Heart right ventricle (tissue), 16 donors: Measurements from ENCODE around the gene DPH2. TPM values are rescaled to one million over a fixed set of nuclear protein-coding genes. Genes with fewer than 3 reads are reported as not detected.
A peak's percentile ranks its signal among the peaks of the same experiment; 100 is the strongest.

Experiments
- ATAC-seq, 8 donors: fragments of 200-7000 bp; cut with Tn5 transposase; one replicate each; pipeline ENCODE4 v1.9.1; 2020; ENCODE audit warnings: mild to moderate bottlenecking in 8 of 8, moderate library complexity in 8 of 8, moderate number of reproducible peaks in 1 of 8
- DNase-seq, 2 donors: peaks; one replicate each; pipeline ENCODE4 v3.0.0-alpha.2; 2020
- H3K27ac ChIP-seq, 10 donors: fragments of 200-600 bp; sonication (generic) in 2 of 10; one replicate each; pipeline versions ENCODE4 v1.5.0 to v1.8.0; 2020 to 2022; ENCODE audit warnings: mild to moderate bottlenecking in 3 of 10
- H3K27me3 ChIP-seq, 7 donors: fragments of 200-600 bp; one replicate each; pipeline ENCODE4 v1.8.0; 2021 to 2022; ENCODE audit warnings: mild to moderate bottlenecking in 2 of 7
- H3K36me3 ChIP-seq, 9 donors: fragments of 200-600 bp; sonication (generic) in 1 of 9; one replicate each; pipeline versions ENCODE4 v1.5.0 to v1.8.0; 2020 to 2022; ENCODE audit warnings: mild to moderate bottlenecking in 2 of 9
- H3K4me1 ChIP-seq, 9 donors: fragments of 200-600 bp; sonication (generic) in 1 of 9; one replicate each; pipeline versions ENCODE4 v1.5.0 to v1.8.0; 2020 to 2022; ENCODE audit warnings: mild to moderate bottlenecking in 4 of 9
- H3K4me3 ChIP-seq, 10 donors: fragments of 200-600 bp; sonication (generic) in 2 of 10; one replicate each; pipeline versions ENCODE4 v1.5.0 to v1.8.0; 2020 to 2022; ENCODE audit warnings: mild to moderate bottlenecking in 7 of 10, moderate library complexity in 2 of 10
- H3K9me3 ChIP-seq, 11 donors: fragments of 200-600 bp in 10 of 11; sonication (generic) in 2 of 11; one replicate each; pipeline versions ENCODE4 v1.5.0 to v1.8.0; 2013 to 2022; ENCODE audit warnings: mild to moderate bottlenecking in 2 of 11, control low read depth in 1 of 11, moderate library complexity in 1 of 11
- CTCF ChIP-seq, 9 donors: fragments of 200-600 bp; sonication (generic) in 2 of 9; IDR thresholded peaks; one replicate each; pipeline versions ENCODE4 v1.5.0 to v1.8.0; 2021 to 2022; ENCODE audit warnings: antibody characterized with exemption in 9 of 9, mild to moderate bottlenecking in 5 of 9, moderate library complexity in 1 of 9
- WGBS, 2 donors: extraction: QIAGEN DNeasy Blood & Tissue Kit; methylation state at CpG; one replicate each; pipeline ENCODE4 v1.1.7; 2013; ENCODE audit warnings: inconsistent platforms in 1 of 2; 5-methylcytosine and 5-hydroxymethylcytosine counted together
- intact Hi-C, 10 donors: fragments of 100-400 bp; cut with DNase I; formaldehyde crosslinking; loops; one replicate each; pipeline versions ENCODE4 v1.11.1 to v1.14.2; 2022
- polyA plus RNA-seq, 2 donors: library from polyadenylated mRNA; stranded (reverse); fragments of 200-250 nt; gene quantifications; one replicate each; pipeline ENCODE4 v1.2.3, GENCODE V29; 2013
- total RNA-seq, 10 donors: library from RNA; stranded (reverse); fragmentation: NEBNext Ultra II Directional in 3 of 10; extraction: Animal tissue kit (Norgen Biotek cat#: 25700) in 3 of 10; gene quantifications; one replicate each; pipeline versions ENCODE4 v1.2.1 to v1.2.4, GENCODE V29; 2021 to 2023
- donor health status: Arrhythmogenic right ventricular cardiomyopathy.
- donor health status: ischemic (EF 13 %, LVEDD 7.1; RV severe dilation, severe dysfunction).
- donor health status: healthy with polysubstance abuse.
- donor health status: DM: no; HTN: yes; CAD: no.
- donor health status: DM: no; HTN: no; CAD: no.
- donor health status: ischemic (EF 25% LVEDD 6.9; RV normal size, moderate dysfunction).
- donor health status: ischemic (EF 25% LVEDD 5.7; RV mildly dilated, moderate dysfunction).
- donor health status: healthy.
- donor health status: DM: yes; HTN: yes; CAD: no.
- donor health status: Ischemic cardiomyopathy.
- donor health status: ischemic (EF 35%, LVEDD 5.7; RV mildly dilated, moderate dysfunction).
- donor health status: nonischemic (EF 11% LVEDD 7.7; RV severe dilation, severe dysfunction).
- donor health status: DM: yes; HTN: yes; CAD: no.
- donor health status: PGD.
- donor health status: ischemic (EF 29% LVEDD 5.4; RV normal size, mild dysfunction).
- donor health status: nonischemic (EF 23%, LVEDD 6.1; RV moderate dilation, normal function).

The DPH2 gene
- total and polyA plus RNA-seq, 12 donors, result 9.4 to 33.7 (median 14.3) TPM

GRCh38 chr1:43986712-43987111, 16.9 kb downstream of the DPH2 start:
- DNase-seq (no peak), ATAC-seq (no peak)
- Histone ChIP-seq H3K4me3 (no peak overlapping the region), H3K36me3 (peaks cover 0 to 17% (median 0%) of the 10 kb centered on the region in 9 donors), H3K27ac (no peak overlapping the region), H3K27me3 (no peaks in the 10 kb centered on the region), H3K4me1 (peaks cover 5 to 10% (median 8%) of the 10 kb centered on the region in 9 donors), H3K9me3 (no peaks in the 10 kb centered on the region)
- intact Hi-C loops, result no loop called here
- 71 to 82% methylated on average over 6 of the region's 6 CpGs for WGBS, 2 donors
- TF ChIP-seq CTCF (IDR thresholded peaks at IDR 0.05), result no peak

GRCh38 chr1:43987159-43987902, 17.5 kb downstream of the DPH2 start:
- no peaks in the 10 kb centered on the region for H3K9me3 ChIP-seq
- H3K36me3 ChIP-seq, result peaks cover 0 to 17% (median 0%) of the 10 kb centered on the region in 9 donors
- intact Hi-C loops, result no loop called here
- WGBS, 2 donors, result 87% methylated on average over 6 of the region's 6 CpGs
- DNase-seq, result no peak
- H3K27me3 ChIP-seq, result no peaks in the 10 kb centered on the region
- no peak for ATAC-seq
- TF ChIP-seq CTCF (IDR thresholded peaks at IDR 0.05), result no peak
- no peak overlapping the region for H3K4me3 ChIP-seq
- H3K27ac ChIP-seq, result no peak overlapping the region
- H3K4me1 ChIP-seq, result peaks cover 5 to 16% (median 8%) of the 10 kb centered on the region in 9 donors

- no peak for TF ChIP-seq CTCF (IDR thresholded peaks at IDR 0.05)
- Histone ChIP-seq H3K27me3 (no peaks in the 10 kb centered on the region), H3K4me3 (peak overlapping the region in 9 of 10 donors; percentile 48 to 82 (median 71)), H3K9me3 (no peaks in the 10 kb centered on the region), H3K27ac (peak overlapping the region in 7 of 10 donors; percentile 7 to 82 (median 62)), H3K4me1 (peaks cover 5 to 17% (median 8%) of the 10 kb centered on the region in 9 donors), H3K36me3 (peaks cover 0 to 14% (median 0%) of the 10 kb centered on the region in 9 donors)
- no peak for DNase-seq
- intact Hi-C loops, result loop anchor here in 1 of 10 donors (10.0 kb wide), 1 partner anchor 224 kb away; the partner anchor contains the start of gene DMAP1
- 73 to 75% methylated on average over 19 of the region's 19 CpGs for WGBS, 2 donors
- peak in 2 of 8 donors; percentile 2 to 4 for ATAC-seq
These were observed 20.7 kb downstream of the DPH2 start for GRCh38 chr1:43990271-43991199.

- 0 to 2% methylated on average over 10 of the region's 10 CpGs for WGBS, 2 donors
- H3K4me1 ChIP-seq, result peaks cover 5 to 18% (median 10%) of the 10 kb centered on the region in 9 donors
- peak in 3 of 8 donors; percentile 36 to 58 (median 52) for ATAC-seq
- intact Hi-C loops, result loop anchor here in 1 of 10 donors (10.0 kb wide), 1 partner anchor 224 kb away; the partner anchor contains the start of gene DMAP1
- TF ChIP-seq CTCF (IDR thresholded peaks at IDR 0.05), result no peak
- DNase-seq, result no peak
- H3K27ac ChIP-seq, result peak overlapping the region in 7 of 10 donors; percentile 7 to 82 (median 62)
- no peaks in the 10 kb centered on the region for H3K9me3 ChIP-seq
- no peaks in the 10 kb centered on the region for H3K27me3 ChIP-seq
- H3K36me3 ChIP-seq, result peaks cover 0 to 8% (median 0%) of the 10 kb centered on the region in 9 donors
- peak overlapping the region; percentile 45 to 82 (median 71) for H3K4me3 ChIP-seq
These were observed 21.3 kb downstream of the DPH2 start for GRCh38 chr1:43991200-43991475.
